Osteocyte (in vitro differentiated cells): ENCODE results near the gene RACK1. TPM values are rescaled to one million over a fixed set of nuclear protein-coding genes. Genes with fewer than 3 reads are reported as not detected.
"Not testable (repeated sequence)": the region's sequence is repeated elsewhere in the genome, so short reads cannot be mapped to it uniquely, and the experiment has no call there.

ENCODE experiments used
- DNase-seq: peaks from one replicate; pipeline ENCODE4 v3.0.0; 2021; ENCODE audit warnings: mixed read lengths; ENCODE audit not compliant: unreplicated experiment; ENCODE audit errors: extremely low spot score
- H3K27ac Mint-ChIP-seq: one replicate; pipeline ENCODE4 v1.8.0; 2021; ENCODE audit warnings: mild to moderate bottlenecking, mixed read lengths; ENCODE audit not compliant: unreplicated experiment
- H3K27me3 Mint-ChIP-seq: one replicate; pipeline ENCODE4 v1.8.0; 2021; ENCODE audit warnings: mixed read lengths; ENCODE audit not compliant: unreplicated experiment
- H3K36me3 Mint-ChIP-seq: one replicate; pipeline ENCODE4 v1.8.0; 2021; ENCODE audit warnings: mixed read lengths; ENCODE audit not compliant: unreplicated experiment
- H3K4me1 Mint-ChIP-seq: one replicate; pipeline ENCODE4 v1.8.0; 2021; ENCODE audit warnings: mixed read lengths; ENCODE audit not compliant: unreplicated experiment
- H3K4me3 Mint-ChIP-seq: one replicate; pipeline ENCODE4 v1.8.0; 2021; ENCODE audit warnings: mild to moderate bottlenecking, moderate library complexity, mixed read lengths; ENCODE audit not compliant: unreplicated experiment
- H3K9me3 Mint-ChIP-seq: one replicate; pipeline ENCODE4 v1.8.0; 2021; ENCODE audit warnings: mixed read lengths; ENCODE audit not compliant: unreplicated experiment
- long read RNA-seq: library from polyadenylated mRNA; unstranded; transcript quantifications from one replicate; pipeline ENCODE4 v2.0.0, GENCODE V29; 2021
- total RNA-seq: library from RNA; stranded (reverse); gene quantifications from 2 replicates; pipeline ENCODE4 v1.2.1, GENCODE V29; 2021
- TF ChIP-seq, protein P1 (sequence below): fragments of 200-600 bp; sonication (generic); IDR thresholded peaks from 2 replicates; pipeline ENCODE4 v1.5.0; 2021; ENCODE audit warnings: antibody characterized with exemption, mild to moderate bottlenecking, moderate library complexity

RACK1 gene
- total RNA-seq = 1,869 and 1,921 TPM in 2 replicates
- long read RNA-seq, transcript RACK1-224 (8 exons, 1,150 nt) = minor isoform, 16 of 4,585 reads
- long read RNA-seq, transcript RACK1-230 (7 exons, 1,651 nt) = minor isoform, 10 of 4,585 reads
- long read RNA-seq, transcript RACK1-210 (8 exons, 1,098 nt) = minor isoform, 41 of 4,585 reads
- long read RNA-seq, transcript RACK1-227 (8 exons, 1,403 nt) = major isoform, 4,423 of 4,585 reads
- long read RNA-seq, partial matches to known transcripts = 34 of 4,585 reads
- long read RNA-seq, other reads (novel, unspliced or antisense) = 55 of 4,585 reads

GRCh38 chr5:181243564-181244343 is at the start of gene RACK1:
RACK1 (minus strand) TSS chr5:181243906; CDS start chr5:181243800, 106 bp downstream.
- TF ChIP-seq, protein P1, sequence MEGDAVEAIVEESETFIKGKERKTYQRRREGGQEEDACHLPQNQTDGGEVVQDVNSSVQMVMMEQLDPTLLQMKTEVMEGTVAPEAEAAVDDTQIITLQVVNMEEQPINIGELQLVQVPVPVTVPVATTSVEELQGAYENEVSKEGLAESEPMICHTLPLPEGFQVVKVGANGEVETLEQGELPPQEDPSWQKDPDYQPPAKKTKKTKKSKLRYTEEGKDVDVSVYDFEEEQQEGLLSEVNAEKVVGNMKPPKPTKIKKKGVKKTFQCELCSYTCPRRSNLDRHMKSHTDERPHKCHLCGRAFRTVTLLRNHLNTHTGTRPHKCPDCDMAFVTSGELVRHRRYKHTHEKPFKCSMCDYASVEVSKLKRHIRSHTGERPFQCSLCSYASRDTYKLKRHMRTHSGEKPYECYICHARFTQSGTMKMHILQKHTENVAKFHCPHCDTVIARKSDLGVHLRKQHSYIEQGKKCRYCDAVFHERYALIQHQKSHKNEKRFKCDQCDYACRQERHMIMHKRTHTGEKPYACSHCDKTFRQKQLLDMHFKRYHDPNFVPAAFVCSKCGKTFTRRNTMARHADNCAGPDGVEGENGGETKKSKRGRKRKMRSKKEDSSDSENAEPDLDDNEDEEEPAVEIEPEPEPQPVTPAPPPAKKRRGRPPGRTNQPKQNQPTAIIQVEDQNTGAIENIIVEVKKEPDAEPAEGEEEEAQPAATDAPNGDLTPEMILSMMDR = no peak
- Mint-ChIP-seq H3K36me3 (peaks cover 21% of the 10 kb centered on the region), H3K27ac (peak within 1 kb of the TSS; percentile 100)

DNA sequence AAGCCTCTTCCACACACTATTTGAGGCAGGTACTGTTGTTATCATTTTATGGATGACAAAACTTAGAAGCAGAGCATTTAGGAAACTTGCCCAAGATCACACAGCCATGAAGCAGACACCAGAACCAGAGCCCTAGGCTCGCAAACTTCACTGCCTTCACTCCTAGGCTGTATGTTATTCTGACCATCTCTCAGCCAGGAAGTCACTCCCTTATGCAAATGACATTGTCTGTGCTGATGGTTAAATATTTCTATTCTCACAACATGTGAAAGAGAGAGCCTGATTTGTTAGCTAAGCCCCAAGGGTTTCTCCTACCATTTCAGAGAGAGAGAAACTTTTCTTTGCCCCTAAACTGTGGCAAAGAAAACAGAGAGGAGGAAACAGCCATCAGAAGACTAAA is 43.6 kb upstream of the RACK1 start:
- not testable (repeated sequence) for H3K4me1 Mint-ChIP-seq, H3K4me3 Mint-ChIP-seq

More at GRCh38 chr5:181243564-181244343, at the start of gene RACK1:
- Mint-ChIP-seq H3K9me3 (no peaks in the 10 kb centered on the region), H3K4me1 (peaks cover 57% of the 10 kb centered on the region), H3K4me3 (peak within 1 kb of the TSS; percentile 94), H3K27me3 (no peaks in the 10 kb centered on the region)
- DNase-seq = peak; percentile 94

GRCh38 chr5:181285962-181286705 is 42.4 kb upstream of the RACK1 start:
- H3K9me3 Mint-ChIP-seq, H3K27ac Mint-ChIP-seq, H3K27me3 Mint-ChIP-seq, H3K4me3 Mint-ChIP-seq: not testable (repeated sequence)
- peaks cover 14% of the 10 kb centered on the region for H3K4me1 Mint-ChIP-seq
- peaks cover 10% of the 10 kb centered on the region for H3K36me3 Mint-ChIP-seq
- peak; percentile 77 for DNase-seq

More for the DNA sequence above, 43.6 kb upstream of the RACK1 start:
- H3K27ac Mint-ChIP-seq, H3K9me3 Mint-ChIP-seq, DNase-seq, H3K27me3 Mint-ChIP-seq: not testable (repeated sequence)
- H3K36me3 Mint-ChIP-seq = peaks cover 10% of the 10 kb centered on the region

GRCh38 chr5:181283841-181284755 is 40.4 kb upstream of the RACK1 start:
- TF ChIP-seq, protein P1 = peak; percentile 38
- DNase-seq = peak; percentile 53
- not testable (repeated sequence) for H3K27me3 Mint-ChIP-seq, H3K9me3 Mint-ChIP-seq
- peak overlapping the region; percentile 64 for H3K27ac Mint-ChIP-seq
- H3K4me1 Mint-ChIP-seq = peaks cover 14% of the 10 kb centered on the region
- peak overlapping the region; percentile 44 for H3K4me3 Mint-ChIP-seq
- peaks cover 10% of the 10 kb centered on the region for H3K36me3 Mint-ChIP-seq

GRCh38 chr5:181283347-181283746 is 39.6 kb upstream of the RACK1 start:
- TF ChIP-seq, protein P1 = no peak
- DNase-seq = peak; percentile 83
- H3K27me3 Mint-ChIP-seq = no peaks in the 10 kb centered on the region
- H3K4me3 Mint-ChIP-seq = peak overlapping the region; percentile 26
- peaks cover 10% of the 10 kb centered on the region for H3K36me3 Mint-ChIP-seq
- peaks cover 16% of the 10 kb centered on the region for H3K4me1 Mint-ChIP-seq
- no peaks in the 10 kb centered on the region for H3K9me3 Mint-ChIP-seq
- H3K27ac Mint-ChIP-seq = no peak overlapping the region
